Duodenal mucosa (tissue), 2 donors: ENCODE results near the gene EFR3B.
"Not testable (repeated sequence)": the region's sequence is repeated elsewhere in the genome, so short reads cannot be mapped to it uniquely, and the experiment has no call there.

ENCODE experiments used
- H3K27ac ChIP-seq: one replicate; pipeline ENCODE4 v1.7.0; 2013; ENCODE audit warnings: low read depth, low read length
- H3K27me3 ChIP-seq, 2 donors: one replicate each; pipeline ENCODE4 v1.7.0; 2013; ENCODE audit warnings: low read length in 2 of 2, control low read depth in 1 of 2; ENCODE audit not compliant: insufficient read depth in 2 of 2, control insufficient read depth in 1 of 2
- H3K36me3 ChIP-seq, 2 donors: one replicate each; pipeline ENCODE4 v1.7.0; 2013; ENCODE audit warnings: low read length in 2 of 2, control low read depth in 1 of 2; ENCODE audit not compliant: insufficient read depth in 2 of 2, control insufficient read depth in 1 of 2
- H3K4me1 ChIP-seq, 2 donors: one replicate each; pipeline ENCODE4 v1.7.0; 2013; ENCODE audit warnings: low read length in 2 of 2, control low read depth in 1 of 2; ENCODE audit not compliant: insufficient read depth in 2 of 2, control insufficient read depth in 1 of 2
- H3K4me3 ChIP-seq, 2 donors: one replicate each; pipeline ENCODE4 v1.7.0; 2013; ENCODE audit warnings: low read length in 2 of 2, low read depth in 1 of 2
- H3K9ac ChIP-seq, 2 donors: one replicate each; pipeline ENCODE4 v1.7.0; 2013; ENCODE audit warnings: low read length in 2 of 2, low read depth in 1 of 2
- H3K9me3 ChIP-seq, 2 donors: one replicate each; pipeline ENCODE4 v1.7.0; 2013; ENCODE audit warnings: low read length in 2 of 2, control low read depth in 1 of 2; ENCODE audit not compliant: control insufficient read depth in 1 of 2

The EFR3B gene

DNA sequence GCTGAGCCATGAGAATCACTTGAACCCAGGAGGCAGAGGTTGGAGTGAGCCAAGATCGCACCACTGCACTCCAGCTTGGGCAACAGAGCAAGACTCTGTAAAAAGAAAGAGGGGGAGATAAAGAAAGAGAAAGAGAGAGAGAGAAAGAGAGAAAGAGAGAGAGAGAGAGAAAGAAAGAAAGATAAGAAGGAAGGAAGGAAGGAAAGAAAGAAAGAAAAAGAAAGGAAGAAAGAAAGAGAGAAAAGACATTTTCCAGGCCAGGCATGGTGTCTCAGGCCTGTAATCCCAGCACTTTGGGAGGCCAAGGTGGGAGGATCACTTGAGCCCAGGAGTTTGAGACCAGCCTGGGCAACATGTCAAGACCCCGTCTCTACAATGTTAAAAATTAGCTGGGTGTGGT is 30.5 kb upstream of the EFR3B start:
- H3K36me3 ChIP-seq, H3K27ac ChIP-seq, H3K9ac ChIP-seq, H3K4me3 ChIP-seq, H3K27me3 ChIP-seq, H3K9me3 ChIP-seq, H3K4me1 ChIP-seq: not testable (repeated sequence)

DNA sequence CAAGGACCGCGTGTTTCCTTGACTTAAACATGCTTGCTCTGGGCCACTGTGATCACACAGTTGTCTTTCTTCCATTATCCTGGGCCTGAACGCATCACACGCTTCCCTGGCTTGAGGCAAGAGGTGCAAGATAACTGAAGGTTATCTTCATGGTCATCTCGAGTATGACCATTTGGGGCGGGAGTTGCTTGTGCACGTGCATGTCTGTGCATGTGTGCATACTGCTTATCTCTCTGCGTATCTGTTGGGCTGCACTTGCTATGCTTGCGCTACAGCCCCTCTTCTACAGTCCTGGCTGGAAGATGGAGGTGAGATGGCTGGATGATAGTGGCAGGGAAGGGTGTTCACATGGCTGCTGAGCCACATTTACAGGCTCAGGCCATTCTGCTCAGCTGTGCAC is 27.2 kb upstream of the EFR3B start:
- no peak overlapping the region for H3K27ac ChIP-seq
- no peak overlapping the region for H3K4me3 ChIP-seq
- H3K36me3 ChIP-seq = no peaks in the 10 kb centered on the region
- no peaks in the 10 kb centered on the region for H3K9me3 ChIP-seq
- no peak overlapping the region for H3K9ac ChIP-seq
- H3K4me1 ChIP-seq = no peaks in the 10 kb centered on the region
- H3K27me3 ChIP-seq = no peaks in the 10 kb centered on the region

DNA sequence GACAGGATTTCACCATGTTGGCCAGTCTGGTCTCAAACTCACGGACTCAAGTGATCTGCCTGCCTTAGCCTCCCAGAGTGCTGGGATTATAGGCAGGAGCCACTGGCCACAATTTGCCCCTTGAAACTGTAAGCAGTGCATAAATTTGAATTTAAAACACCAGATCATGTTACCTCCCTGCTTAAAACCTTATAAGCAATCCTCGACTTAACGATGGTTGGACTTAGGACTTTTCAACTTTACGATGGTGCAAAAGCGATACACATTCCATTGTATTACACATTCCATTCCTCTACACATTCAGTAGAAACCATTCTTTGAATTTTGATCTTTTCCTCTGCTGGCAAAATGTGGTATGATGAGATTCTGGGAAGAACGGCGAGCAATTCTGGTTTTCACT is 23.2 kb upstream of the EFR3B start:
- no peak overlapping the region for H3K4me3 ChIP-seq
- H3K27ac ChIP-seq = no peak overlapping the region
- H3K27me3 ChIP-seq = peaks cover 0 to 3% of the 10 kb centered on the region in 2 donors
- no peaks in the 10 kb centered on the region for H3K4me1 ChIP-seq
- H3K9ac ChIP-seq = no peak overlapping the region
- no peaks in the 10 kb centered on the region for H3K9me3 ChIP-seq
- H3K36me3 ChIP-seq = no peaks in the 10 kb centered on the region

DNA sequence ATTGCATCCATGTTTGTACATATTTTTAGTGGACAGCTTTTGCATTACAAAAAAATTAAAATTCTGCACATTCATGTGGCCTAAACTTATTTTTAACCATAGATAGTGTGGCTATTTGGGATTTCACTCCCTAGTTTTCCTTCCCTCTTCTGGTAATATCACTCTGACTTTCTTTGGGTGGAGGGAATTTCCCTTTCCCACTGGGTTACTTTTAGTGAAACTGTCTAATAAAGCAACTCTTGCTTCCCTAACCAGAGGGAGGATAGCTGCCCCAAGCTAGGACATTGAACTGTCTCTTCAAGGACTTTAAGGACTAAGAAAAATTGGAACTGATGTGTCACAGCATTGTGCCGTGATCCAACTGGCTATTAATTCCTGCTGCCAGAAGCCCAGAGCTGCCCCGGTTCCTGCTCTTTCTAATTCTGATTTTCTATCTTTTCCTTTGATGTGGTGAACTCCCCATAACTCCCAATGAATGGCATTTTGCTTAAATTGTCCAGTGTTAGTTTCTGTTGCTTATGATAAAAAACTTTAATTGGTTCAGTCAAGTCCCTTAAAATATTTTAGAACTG is 20.0 kb upstream of the EFR3B start:
- no peak overlapping the region for H3K27ac ChIP-seq
- peaks cover 0 to 3% of the 10 kb centered on the region in 2 donors for H3K27me3 ChIP-seq
- no peak overlapping the region for H3K4me3 ChIP-seq
- H3K4me1 ChIP-seq = no peaks in the 10 kb centered on the region
- no peaks in the 10 kb centered on the region for H3K9me3 ChIP-seq
- no peak overlapping the region for H3K9ac ChIP-seq
- no peaks in the 10 kb centered on the region for H3K36me3 ChIP-seq

DNA sequence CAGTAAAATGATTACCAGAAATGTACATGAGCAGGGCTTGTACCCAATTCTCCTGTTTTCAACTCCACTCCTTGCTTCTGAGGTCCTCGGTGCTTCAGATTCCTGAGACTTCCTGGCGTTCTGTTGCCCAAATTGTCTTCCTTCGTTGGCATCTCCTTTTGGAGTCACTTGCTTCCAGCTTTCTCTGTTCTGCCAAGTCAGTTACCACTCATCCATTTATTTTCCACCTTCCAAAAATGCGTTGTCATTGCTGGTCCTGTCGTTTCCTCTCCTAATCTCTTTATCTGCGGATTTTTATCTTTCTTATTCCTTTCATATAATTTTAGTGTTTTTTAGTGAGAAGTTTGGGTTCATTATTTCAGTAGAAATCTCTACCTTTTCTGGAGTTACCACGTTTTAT is 18.5 kb upstream of the EFR3B start:
- Histone ChIP-seq H3K4me3 (no peak overlapping the region), H3K9me3 (no peaks in the 10 kb centered on the region), H3K27me3 (peaks cover 0 to 3% of the 10 kb centered on the region in 2 donors), H3K4me1 (no peaks in the 10 kb centered on the region), H3K27ac (no peak overlapping the region), H3K9ac (no peak overlapping the region), H3K36me3 (no peaks in the 10 kb centered on the region)

DNA sequence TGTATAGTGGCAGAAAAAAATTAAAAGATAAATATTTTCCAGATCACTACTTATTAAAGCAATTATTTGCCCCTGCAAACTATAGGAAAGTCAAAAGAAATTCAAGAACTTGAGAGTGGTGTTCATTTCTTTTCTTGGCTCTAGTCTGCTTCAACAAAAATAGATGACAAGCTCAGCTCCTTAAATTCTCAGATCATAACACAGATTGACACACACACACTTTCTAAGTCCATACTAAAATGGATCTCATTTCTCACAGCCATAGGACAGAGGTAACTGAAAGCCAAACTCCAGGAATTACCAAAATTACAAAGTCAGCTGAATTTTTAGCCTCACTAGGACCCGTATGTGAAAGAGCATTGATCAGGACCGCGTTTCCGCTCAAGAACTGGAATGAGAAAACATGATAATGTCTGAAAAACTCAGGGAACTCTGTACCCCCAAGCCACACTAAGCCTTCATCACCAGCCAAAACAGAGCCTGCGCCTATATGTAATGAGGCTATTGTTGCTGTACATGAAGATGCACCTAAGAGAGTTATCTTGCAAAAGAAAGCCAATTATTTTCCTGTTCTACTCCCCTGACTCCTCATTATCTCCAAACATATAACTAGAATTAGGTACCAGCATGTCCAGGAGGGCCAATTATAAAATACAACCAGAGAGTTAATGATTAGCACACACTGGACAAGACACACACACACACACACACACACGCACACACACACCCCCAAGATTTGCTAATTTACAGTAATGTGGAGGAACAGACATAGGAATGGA is 16.5 kb upstream of the EFR3B start:
- Histone ChIP-seq H3K4me3 (no peak overlapping the region), H3K27ac (no peak overlapping the region), H3K9ac (no peak overlapping the region), H3K4me1 (no peaks in the 10 kb centered on the region), H3K27me3 (peaks cover 0 to 3% of the 10 kb centered on the region in 2 donors), H3K9me3 (no peaks in the 10 kb centered on the region), H3K36me3 (no peaks in the 10 kb centered on the region)

DNA sequence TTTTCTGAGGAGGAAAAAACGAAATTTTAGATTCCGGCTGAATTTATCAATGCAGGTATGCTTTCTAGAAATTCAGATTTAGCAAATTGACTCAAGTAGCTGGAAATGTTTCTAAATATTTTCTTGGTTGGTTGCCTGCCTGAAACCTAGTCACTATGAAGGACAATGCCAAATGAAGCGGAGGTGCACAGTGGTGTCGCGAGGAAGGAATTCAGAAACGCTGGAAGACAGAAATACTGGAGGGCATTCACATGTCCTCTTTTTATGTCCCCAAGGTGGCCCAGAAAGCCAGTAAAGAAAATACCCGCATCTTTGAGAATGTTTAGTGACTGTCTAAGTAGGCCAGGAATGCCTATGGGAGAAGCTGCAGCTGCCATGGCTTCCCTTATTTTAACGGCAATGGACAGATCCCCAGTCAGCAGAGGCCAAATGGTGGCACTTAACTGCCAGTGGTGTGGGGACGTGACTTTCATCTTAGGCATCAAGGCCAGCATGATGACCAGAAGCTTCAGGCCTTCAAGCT is 15.8 kb upstream of the EFR3B start:
- Histone ChIP-seq H3K27me3 (peaks cover 0 to 3% of the 10 kb centered on the region in 2 donors), H3K4me1 (no peaks in the 10 kb centered on the region), H3K27ac (no peak overlapping the region), H3K9me3 (no peaks in the 10 kb centered on the region), H3K4me3 (no peak overlapping the region), H3K9ac (no peak overlapping the region), H3K36me3 (no peaks in the 10 kb centered on the region)

DNA sequence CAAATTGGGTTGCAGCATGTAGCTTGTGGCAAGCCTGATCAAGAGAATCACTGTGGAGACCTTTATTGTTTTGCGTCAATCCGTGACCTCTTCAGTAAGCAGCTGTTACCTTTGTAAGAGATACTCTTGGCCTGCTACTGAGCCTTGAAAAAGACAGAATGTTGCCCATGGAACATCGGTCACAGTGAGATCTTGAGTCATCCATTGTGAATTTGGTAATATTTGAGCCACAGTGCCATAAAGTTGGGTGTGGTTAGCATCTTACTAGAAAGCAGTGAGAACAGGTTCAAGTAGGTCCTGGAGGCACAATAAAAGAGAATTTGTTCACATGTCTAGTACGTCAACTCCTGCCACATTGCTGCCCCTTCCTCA is 12.7 kb upstream of the EFR3B start:
- H3K9me3 ChIP-seq = no peaks in the 10 kb centered on the region
- H3K27ac ChIP-seq = no peak overlapping the region
- no peaks in the 10 kb centered on the region for H3K4me1 ChIP-seq
- H3K9ac ChIP-seq = no peak overlapping the region
- H3K4me3 ChIP-seq = no peak overlapping the region
- H3K27me3 ChIP-seq = no peaks in the 10 kb centered on the region
- H3K36me3 ChIP-seq = no peaks in the 10 kb centered on the region

DNA sequence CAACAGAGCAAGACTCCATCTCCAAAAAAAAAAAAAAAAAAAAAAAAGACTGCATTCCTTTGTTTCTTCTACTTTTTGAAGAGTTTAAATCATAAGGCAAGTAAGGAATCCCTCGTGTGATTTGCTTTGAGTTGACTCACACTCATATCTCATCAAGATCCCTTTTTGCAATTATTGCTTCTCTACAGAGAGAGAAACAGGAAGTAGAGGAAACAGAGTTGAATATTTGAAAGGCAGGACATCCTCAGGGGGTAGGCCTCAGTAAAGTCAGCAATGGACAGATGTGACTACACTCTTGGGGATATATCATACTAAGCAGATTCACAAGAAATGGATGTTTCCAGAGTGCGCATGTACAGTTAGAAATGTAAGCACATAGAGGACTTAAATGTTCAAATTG is 11.2 kb upstream of the EFR3B start:
- no peaks in the 10 kb centered on the region for H3K36me3 ChIP-seq
- H3K4me1 ChIP-seq = no peaks in the 10 kb centered on the region
- H3K9ac ChIP-seq = no peak overlapping the region
- H3K4me3 ChIP-seq = no peak overlapping the region
- no peaks in the 10 kb centered on the region for H3K9me3 ChIP-seq
- no peak overlapping the region for H3K27ac ChIP-seq
- H3K27me3 ChIP-seq = no peaks in the 10 kb centered on the region

DNA sequence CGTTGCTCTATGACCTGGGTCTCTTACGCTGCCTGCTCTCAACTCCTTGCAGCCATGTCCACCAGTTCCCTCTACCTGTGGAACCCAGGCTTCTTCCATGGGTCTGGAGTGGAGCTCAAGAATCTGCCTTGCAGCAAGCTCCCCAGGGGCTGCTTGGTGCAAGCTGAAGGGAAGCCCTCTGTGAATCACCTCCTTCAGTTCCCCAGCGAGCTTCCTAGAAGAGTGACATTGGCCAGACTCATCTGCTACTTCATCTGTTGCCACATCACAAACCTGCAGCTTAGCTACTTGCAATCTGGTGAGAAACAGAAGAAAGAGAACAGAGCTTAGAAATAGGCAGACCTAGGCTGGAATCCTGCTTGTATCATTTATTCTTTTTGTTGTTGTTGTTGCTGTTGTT is 9.8 kb upstream of the EFR3B start:
- Histone ChIP-seq H3K9me3 (no peaks in the 10 kb centered on the region), H3K27ac (no peak overlapping the region), H3K9ac (no peak overlapping the region), H3K4me1 (no peaks in the 10 kb centered on the region), H3K36me3 (no peaks in the 10 kb centered on the region), H3K27me3 (no peaks in the 10 kb centered on the region), H3K4me3 (no peak overlapping the region)
